Measurements from ENCODE around the gene C10orf62.

Gene C10orf62

GRCh38 chr10:97593421-97593820, 3.9 kb downstream of the C10orf62 start:
- no peak overlapping the region for H3K4me3 ChIP-seq (replicated peaks; ENCODE audit: low read depth, low read length)
- no peak for DNase-seq (ENCODE audit: extremely low read depth, low read depth)
- no peak for TF ChIP-seq CTCF (IDR thresholded peaks at IDR 0.05; ENCODE audit: low read depth, low read length, missing control alignments)

GRCh38 chr10:97596101-97597082, 6.9 kb downstream of the C10orf62 start:
- no peak for TF ChIP-seq CTCF (IDR thresholded peaks at IDR 0.05; ENCODE audit: low read depth, low read length, missing control alignments)
- no peak overlapping the region for H3K4me3 ChIP-seq (replicated peaks; ENCODE audit: low read depth, low read length)
- DNase-seq (ENCODE audit: extremely low read depth, low read depth): peak; percentile 48

- no peak for TF ChIP-seq CTCF (IDR thresholded peaks at IDR 0.05; ENCODE audit: low read depth, low read length, missing control alignments)
- no peak for DNase-seq (ENCODE audit: extremely low read depth, low read depth)
- H3K4me3 ChIP-seq (replicated peaks; ENCODE audit: low read depth, low read length): no peak overlapping the region
Measured at GRCh38 chr10:97597778-97598177, 8.3 kb downstream of the C10orf62 start.

GRCh38 chr10:97598407-97599271, 9.1 kb downstream of the C10orf62 start:
- no peak overlapping the region for H3K4me3 ChIP-seq (replicated peaks; ENCODE audit: low read depth, low read length)
- DNase-seq (ENCODE audit: extremely low read depth, low read depth): no peak
- TF ChIP-seq CTCF (IDR thresholded peaks at IDR 0.05; ENCODE audit: low read depth, low read length, missing control alignments): no peak

- no peak for DNase-seq (ENCODE audit: extremely low read depth, low read depth)
- H3K4me3 ChIP-seq (replicated peaks; ENCODE audit: low read depth, low read length): no peak overlapping the region
- TF ChIP-seq CTCF (IDR thresholded peaks at IDR 0.05; ENCODE audit: low read depth, low read length, missing control alignments): no peak
Measured at GRCh38 chr10:97599272-97599619, 9.7 kb downstream of the C10orf62 start.

- DNase-seq (ENCODE audit: extremely low read depth, low read depth): no peak
- no peak for TF ChIP-seq CTCF (IDR thresholded peaks at IDR 0.05; ENCODE audit: low read depth, low read length, missing control alignments)
- H3K4me3 ChIP-seq (replicated peaks; ENCODE audit: low read depth, low read length): no peak overlapping the region
Measured at GRCh38 chr10:97600616-97601015, 11.1 kb downstream of the C10orf62 start.

Data from HFF-Myc (cell line).